IPS-18c (cell line): ENCODE measurements around the gene FOXP4.

ENCODE experiments used
- H3K4me3 ChIP-seq: 2 replicates; pipeline ENCODE4 v1.7.0; 2013; ENCODE audit warnings: low read depth, mild to moderate bottlenecking, low read length, moderate library complexity; ENCODE audit not compliant: insufficient read depth
- H3K9me3 ChIP-seq: one replicate; pipeline ENCODE4 v1.6.1; 2013; ENCODE audit warnings: mild to moderate bottlenecking, low read length, moderate library complexity; ENCODE audit not compliant: control insufficient read depth, insufficient read depth

FOXP4 gene

GRCh38 chr6:41651246-41651961 is 105.2 kb downstream of the FOXP4 start:
- Histone ChIP-seq H3K9me3 (no peaks in the 10 kb centered on the region), H3K4me3 (no peak overlapping the region)
